ENCODE data around the gene MCTP1.

MCTP1 gene

GRCh38 chr5:95035891-95036685 is 248.8 kb downstream of the MCTP1 start:
- H3K9me2 ChIP-seq (replicated peaks; ENCODE audit: insufficient read depth, low read length), result no peaks in the 10 kb centered on the region
- no peak overlapping the region for H3K9ac ChIP-seq (ENCODE audit: low read length)
- no peaks in the 10 kb centered on the region for H3F3A ChIP-seq (ENCODE audit: insufficient read depth, low read length)
- H3K4me2 ChIP-seq (ENCODE audit: low read depth, low read length), result no peak overlapping the region; the same call in 1 of the 2 replicates
- no peaks in the 10 kb centered on the region for H3K4me1 ChIP-seq (ENCODE audit: low read length)
- no peaks in the 10 kb centered on the region for H3K9me3 ChIP-seq (replicated peaks; ENCODE audit: insufficient read depth, low read length)
- TF ChIP-seq CTCF (IDR thresholded peaks at IDR 0.05; ENCODE audit: low read length) (no peak), EZH2 (optimal IDR thresholded peaks at IDR 0.05; ENCODE audit: low read depth, low read length) (no peak), EZH2phosphoT487 (IDR thresholded peaks at IDR 0.05; ENCODE audit: low read length) (no peak)
- no peak overlapping the region for H3K27ac ChIP-seq (ENCODE audit: low read length)
- H3K27me3 ChIP-seq (replicated peaks; ENCODE audit: insufficient read depth, low read length), result no peaks in the 10 kb centered on the region
- peak; percentile 28 for DNase-seq
- no peak overlapping the region for H2AFZ ChIP-seq (ENCODE audit: low read length)
- H3K4me3 ChIP-seq (ENCODE audit: low read length), result no peak overlapping the region
- H4K20me1 ChIP-seq (ENCODE audit: insufficient read depth, low read length), result no peaks in the 10 kb centered on the region
- no peaks in the 10 kb centered on the region for H3K36me3 ChIP-seq (replicated peaks; ENCODE audit: insufficient read depth, low read length)
- H3K79me2 ChIP-seq (ENCODE audit: low read length), result no peaks in the 10 kb centered on the region

- H3F3A ChIP-seq (ENCODE audit: insufficient read depth, low read length), result no peaks in the 10 kb centered on the region
- H3K36me3 ChIP-seq (replicated peaks; ENCODE audit: insufficient read depth, low read length), result no peaks in the 10 kb centered on the region
- no peak overlapping the region for H3K27ac ChIP-seq (ENCODE audit: low read length)
- peaks cover 2% of the 10 kb centered on the region for H3K4me1 ChIP-seq (ENCODE audit: low read length)
- no peaks in the 10 kb centered on the region for H3K9me3 ChIP-seq (replicated peaks; ENCODE audit: insufficient read depth, low read length)
- no peaks in the 10 kb centered on the region for H3K9me2 ChIP-seq (replicated peaks; ENCODE audit: insufficient read depth, low read length)
- H2AFZ ChIP-seq (ENCODE audit: low read length), result no peak overlapping the region
- H3K27me3 ChIP-seq (replicated peaks; ENCODE audit: insufficient read depth, low read length), result no peaks in the 10 kb centered on the region
- H3K9ac ChIP-seq (ENCODE audit: low read length), result no peak overlapping the region
- no peaks in the 10 kb centered on the region for H3K79me2 ChIP-seq (ENCODE audit: low read length)
- H3K4me2 ChIP-seq (ENCODE audit: low read depth, low read length), result no peak overlapping the region
- no peak for DNase-seq
- H4K20me1 ChIP-seq (ENCODE audit: insufficient read depth, low read length), result no peaks in the 10 kb centered on the region
- H3K4me3 ChIP-seq (ENCODE audit: low read length), result no peak overlapping the region
- TF ChIP-seq EZH2 (optimal IDR thresholded peaks at IDR 0.05; ENCODE audit: low read depth, low read length), result no peak
- no peak for TF ChIP-seq EZH2phosphoT487 (IDR thresholded peaks at IDR 0.05; ENCODE audit: low read length)
- no peak for TF ChIP-seq CTCF (IDR thresholded peaks at IDR 0.05; ENCODE audit: low read length)
Measured at GRCh38 chr5:95032801-95033200, 252.1 kb downstream of the MCTP1 start.

- Histone ChIP-seq H3K79me2 (ENCODE audit: low read length) (no peaks in the 10 kb centered on the region), H3K9ac (ENCODE audit: low read length) (no peak overlapping the region), H3K9me3 (replicated peaks; ENCODE audit: insufficient read depth, low read length) (no peaks in the 10 kb centered on the region)
Measured at GRCh38 chr5:95029569-95030366, 255.1 kb downstream of the MCTP1 start.

More at GRCh38 chr5:95029569-95030366, 255.1 kb downstream of the MCTP1 start:
- Histone ChIP-seq H3K27me3 (replicated peaks; ENCODE audit: insufficient read depth, low read length) (no peaks in the 10 kb centered on the region), H3K4me2 (ENCODE audit: low read depth, low read length) (no peak overlapping the region), H3K9me2 (replicated peaks; ENCODE audit: insufficient read depth, low read length) (no peaks in the 10 kb centered on the region), H3K4me1 (ENCODE audit: low read length) (peaks cover 16% of the 10 kb centered on the region), H4K20me1 (ENCODE audit: insufficient read depth, low read length) (no peaks in the 10 kb centered on the region), H3K27ac (ENCODE audit: low read length) (no peak overlapping the region), H3F3A (ENCODE audit: insufficient read depth, low read length) (no peaks in the 10 kb centered on the region), H2AFZ (ENCODE audit: low read length) (no peak overlapping the region), H3K36me3 (replicated peaks; ENCODE audit: insufficient read depth, low read length) (no peaks in the 10 kb centered on the region), H3K4me3 (ENCODE audit: low read length) (no peak overlapping the region)
- no peak for DNase-seq
- TF ChIP-seq EZH2phosphoT487 (IDR thresholded peaks at IDR 0.05; ENCODE audit: low read length), result no peak
- no peak for TF ChIP-seq CTCF (IDR thresholded peaks at IDR 0.05; ENCODE audit: low read length)
- TF ChIP-seq EZH2 (optimal IDR thresholded peaks at IDR 0.05; ENCODE audit: low read depth, low read length), result no peak

Data from MM.1S (cell line).